Amniotic epithelial cell (primary cell): ENCODE data around the gene ADSS1.
A peak's percentile ranks its signal among the peaks of the same experiment; 100 is the strongest.

ENCODE experiments used
- DNase-seq: peaks from one replicate; pipeline ENCODE4 v3.0.0-alpha.2; 2010; ENCODE audit warnings: low read depth

The ADSS1 gene

GRCh38 chr14:104782808-104783139 lies 58.7 kb downstream of the ADSS1 start:
- DNase-seq: no peak

DNA sequence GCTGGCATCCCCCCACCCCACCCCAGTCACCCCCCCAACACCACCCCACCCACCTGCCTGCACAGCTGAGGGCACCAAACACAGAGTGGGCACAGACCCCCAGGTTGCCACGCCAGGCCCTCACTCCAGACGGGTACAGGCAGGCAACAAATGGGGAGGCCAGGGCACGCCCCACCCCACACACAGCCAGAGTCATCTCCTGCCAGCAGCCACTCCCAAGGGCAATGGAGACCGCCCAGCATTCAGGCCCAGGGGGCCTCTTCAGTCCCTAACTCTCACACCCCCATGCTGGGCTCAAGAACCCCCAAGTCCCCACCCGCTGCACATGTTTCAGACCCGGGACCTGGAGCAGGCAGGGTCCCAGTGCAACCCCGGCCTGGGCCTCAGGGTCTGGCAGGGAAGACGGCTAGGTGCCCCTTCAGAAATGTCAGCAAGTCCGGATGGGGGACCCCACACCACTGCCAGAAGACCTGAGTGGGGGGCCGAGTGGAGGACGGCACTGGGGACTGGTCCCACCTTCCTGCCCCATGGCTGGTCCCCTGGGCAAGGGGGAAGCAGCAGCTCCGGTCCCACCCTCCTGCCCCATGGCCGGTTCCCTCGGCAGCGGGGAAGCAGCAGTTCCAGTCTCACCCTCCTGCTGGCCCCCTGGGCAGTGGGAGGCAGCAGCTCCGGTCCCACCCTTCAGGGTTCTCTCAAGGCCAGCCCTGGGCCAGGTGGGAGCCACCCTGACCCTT lies 59.6 kb downstream of the ADSS1 start:
- no peak for DNase-seq

DNA sequence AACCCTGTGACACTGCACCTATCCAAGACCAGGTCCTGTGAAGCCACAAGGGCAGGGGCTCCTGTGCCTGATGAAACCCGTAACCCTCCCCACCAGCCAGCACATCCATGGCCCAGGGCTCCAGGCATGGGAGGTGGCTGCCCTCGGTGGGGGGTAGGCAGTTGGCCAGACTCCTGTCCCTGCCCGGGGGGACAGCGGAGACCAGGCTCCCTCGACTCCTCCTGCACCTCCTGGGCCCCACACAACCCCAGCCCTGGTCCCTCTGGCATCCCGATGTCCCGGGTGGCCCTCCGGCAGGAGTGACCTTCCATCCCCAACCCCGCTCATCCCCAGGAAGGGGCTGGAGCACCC lies 60.2 kb downstream of the ADSS1 start:
- no peak for DNase-seq

- DNase-seq: no peak
These were observed 61.0 kb downstream of the ADSS1 start for GRCh38 chr14:104784846-104785707.

DNA sequence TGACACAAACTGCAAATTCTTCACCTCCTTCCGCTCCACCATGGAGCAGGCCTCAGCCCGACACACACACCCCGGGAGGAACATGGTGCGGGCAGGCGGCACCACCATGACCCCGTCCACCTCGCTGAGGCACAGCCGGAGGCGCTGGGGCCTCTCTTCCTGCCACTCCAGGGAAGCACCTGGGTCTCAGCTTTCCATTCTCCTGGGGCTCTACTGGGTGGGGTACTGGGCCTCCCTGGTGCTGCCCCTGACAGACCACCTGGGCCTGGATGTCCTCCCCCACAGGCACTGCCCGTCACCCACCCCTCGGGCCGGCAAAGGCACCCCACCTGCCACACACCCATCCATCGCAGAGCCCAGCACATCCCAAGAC lies 61.7 kb downstream of the ADSS1 start:
- DNase-seq: no peak

- DNase-seq: no peak
These were observed 62.1 kb downstream of the ADSS1 start for GRCh38 chr14:104786091-104786586.

DNA sequence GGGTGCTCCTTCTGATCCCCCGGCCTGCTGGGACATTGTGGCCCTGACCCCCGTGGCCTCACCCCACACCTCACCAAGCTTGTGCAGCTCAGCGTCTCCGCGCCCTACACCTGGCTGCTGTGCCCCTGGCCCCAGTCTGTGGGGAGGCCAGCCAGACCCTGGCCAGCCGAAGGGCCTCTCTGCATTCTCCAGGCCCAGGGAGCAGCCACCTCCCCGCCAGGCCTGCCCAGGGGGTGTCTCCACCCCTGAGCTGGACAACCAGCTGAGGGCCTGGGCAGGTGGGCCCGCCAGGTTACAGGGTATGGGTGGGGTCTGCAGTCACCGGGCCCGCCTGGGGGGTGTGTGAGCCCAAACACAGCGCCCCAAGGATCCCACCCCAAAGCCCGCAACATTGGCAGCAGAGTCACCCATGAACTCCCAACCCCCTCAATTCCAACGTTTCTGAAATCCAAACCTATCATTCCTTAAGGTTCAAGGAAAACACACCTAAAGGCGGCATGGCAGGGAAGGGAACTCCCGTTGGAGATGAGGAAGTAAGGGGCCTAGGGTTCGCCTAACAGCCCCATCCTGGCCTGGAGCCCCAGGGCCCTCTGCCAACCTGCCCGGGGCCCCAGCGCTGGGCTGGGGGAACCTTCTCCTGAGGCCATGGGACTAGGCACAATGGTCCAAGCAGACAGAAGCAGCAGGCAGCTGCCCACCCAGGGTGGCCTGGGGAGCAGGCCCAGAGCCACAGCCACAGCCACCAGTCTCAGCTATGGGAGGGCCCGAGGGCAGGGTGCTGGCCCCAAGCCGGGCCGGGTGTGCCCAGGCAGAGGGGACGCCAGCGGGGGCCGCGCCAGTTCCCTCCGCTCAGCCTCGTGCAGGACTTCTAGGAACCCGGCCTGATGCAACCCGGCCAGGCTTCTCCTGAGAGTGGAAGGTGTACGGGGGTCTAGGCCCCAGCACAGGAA lies 63.0 kb downstream of the ADSS1 start:
- DNase-seq: no peak

- DNase-seq: no peak
These were observed 63.7 kb downstream of the ADSS1 start for GRCh38 chr14:104787736-104788135.

GRCh38 chr14:104788161-104788818 lies 64.3 kb downstream of the ADSS1 start:
- DNase-seq: no peak

GRCh38 chr14:104788873-104789663 lies 65.0 kb downstream of the ADSS1 start:
- DNase-seq: no peak

DNA sequence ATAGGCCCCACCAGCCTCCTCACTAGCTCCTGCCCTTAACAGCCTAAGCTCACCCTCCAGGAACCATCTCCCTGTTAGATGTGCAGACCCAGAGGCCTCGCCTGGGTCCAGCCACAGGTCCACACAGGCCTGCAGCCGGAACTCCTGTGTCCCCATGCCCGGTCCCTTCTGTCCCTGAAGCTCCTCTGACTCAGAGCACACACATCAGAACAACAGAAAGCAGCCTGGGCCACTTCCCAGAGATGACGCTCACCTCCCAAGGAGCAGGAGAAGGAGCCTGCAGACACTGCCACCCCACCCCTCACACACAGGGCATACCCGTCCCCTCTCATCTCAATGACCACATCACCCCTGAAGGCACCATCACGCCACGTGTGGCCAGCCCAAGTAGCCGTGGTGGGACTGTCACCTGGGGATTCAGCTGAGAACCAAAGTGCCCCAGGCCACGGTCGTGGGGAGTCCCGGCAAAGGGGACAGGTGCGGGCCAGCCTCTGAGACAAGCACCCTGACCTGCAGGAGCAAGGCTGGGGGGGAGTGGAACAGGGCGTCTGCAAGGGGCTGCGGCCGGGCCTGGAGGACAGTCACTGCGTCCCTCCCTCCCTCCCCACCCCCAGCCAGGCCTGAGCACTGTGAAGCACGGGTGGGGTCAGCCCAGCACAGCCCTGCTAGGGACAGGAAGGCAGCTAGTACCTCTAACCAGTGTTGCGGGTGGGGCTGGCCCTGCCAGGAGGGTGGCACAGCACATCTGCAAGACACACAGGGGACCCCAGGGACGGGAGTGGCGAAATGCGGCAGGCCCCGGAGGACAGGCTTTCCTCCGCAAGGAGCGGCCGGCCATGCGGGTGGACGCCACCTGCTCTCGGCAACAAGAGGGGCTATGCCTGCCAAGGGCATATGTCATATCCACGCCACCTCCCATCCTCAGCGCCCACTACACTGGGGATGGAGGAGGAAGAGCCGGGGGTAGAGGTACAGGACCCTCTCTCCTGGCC lies 66.0 kb downstream of the ADSS1 start:
- no peak for DNase-seq

DNA sequence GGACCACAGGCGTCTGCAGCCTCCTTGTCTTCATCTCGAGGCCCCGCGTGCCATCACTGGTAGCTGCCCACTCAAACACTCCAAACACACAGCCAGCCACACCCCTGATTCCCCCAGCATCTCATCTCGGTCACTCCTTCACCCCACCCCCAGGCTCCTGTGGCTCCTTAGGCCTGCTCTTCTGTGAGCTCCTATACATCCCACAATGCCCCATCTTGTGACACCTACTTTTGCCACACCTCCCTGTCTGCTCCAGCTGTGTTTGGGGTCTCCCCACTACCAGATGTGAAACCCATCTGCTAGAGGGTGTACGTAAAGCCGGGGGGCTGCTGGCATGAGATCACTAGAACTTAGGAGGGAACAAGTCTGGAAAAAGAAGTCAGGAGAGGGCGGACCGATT lies 67.4 kb downstream of the ADSS1 start:
- no peak for DNase-seq

- no peak for DNase-seq
These were observed 68.3 kb downstream of the ADSS1 start for GRCh38 chr14:104792101-104792884.

DNA sequence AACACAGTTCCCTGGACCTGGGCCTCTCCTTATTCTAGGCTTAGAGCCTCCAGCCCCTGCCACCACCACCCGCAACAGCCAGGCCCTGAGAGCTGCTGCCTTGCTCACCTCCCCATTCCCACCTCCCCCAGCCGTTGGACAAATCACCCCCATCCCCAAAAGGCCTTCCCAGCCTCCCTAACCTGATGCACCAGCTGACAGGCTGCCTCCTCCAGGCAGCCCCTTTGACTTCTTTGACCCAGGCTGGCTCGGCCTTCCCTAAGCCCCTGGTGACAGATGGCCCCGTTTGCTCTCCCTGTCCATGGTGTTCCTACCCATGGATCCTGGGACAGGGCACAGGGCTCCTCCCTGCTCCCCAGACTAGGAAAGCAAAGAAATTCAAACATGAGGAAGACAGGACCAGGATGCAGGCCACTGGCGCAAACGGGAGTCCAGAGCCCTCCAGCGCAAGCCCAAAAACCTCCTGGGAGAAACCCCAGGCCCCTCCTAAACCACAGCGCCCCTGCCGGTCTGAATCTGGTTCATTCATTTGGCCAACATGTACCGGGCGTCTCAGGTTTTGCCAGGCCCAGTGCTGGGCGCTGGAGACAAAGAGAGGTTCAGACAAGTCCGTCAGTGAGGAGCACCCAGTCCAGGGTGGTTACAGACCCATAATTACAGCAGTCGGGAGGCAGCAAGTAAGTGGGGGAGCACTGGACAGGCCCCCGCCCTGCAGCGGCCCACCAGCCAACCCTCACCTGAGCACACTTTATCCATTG lies 69.1 kb downstream of the ADSS1 start:
- DNase-seq: no peak

GRCh38 chr14:104793703-104793959 lies 69.6 kb downstream of the ADSS1 start:
- DNase-seq: no peak

- DNase-seq: peak; percentile 66
These were observed 70.1 kb downstream of the ADSS1 start for GRCh38 chr14:104794099-104794498.

- peak; percentile 29 for DNase-seq
These were observed 70.6 kb downstream of the ADSS1 start for GRCh38 chr14:104794631-104794992.

GRCh38 chr14:104794993-104795780 lies 71.2 kb downstream of the ADSS1 start, which contains the start of gene AKT1:
Gene AKT1 (minus strand): TSS chr14:104795748. CDS start chr14:104792643, 3,105 bp downstream.
- DNase-seq: peak; percentile 9
